Activated naive CD4-positive, alpha-beta T cell (primary cell): ENCODE measurements around the gene TAF4.
A peak's percentile ranks its signal among the peaks of the same experiment; 100 is the strongest.

ENCODE experiments used
- DNase-seq, 4 experiments: peaks; one replicate each; lab custom pipeline; 2025; lab: John Stamatoyannopoulos, UW

Gene TAF4

GRCh38 chr20:62021793-62022385 is 43.8 kb downstream of the TAF4 start:
- no peak for DNase-seq

GRCh38 chr20:62020935-62021701 is 44.6 kb downstream of the TAF4 start:
- DNase-seq, result no peak

GRCh38 chr20:62019881-62020492 is 45.7 kb downstream of the TAF4 start:
- no peak for DNase-seq

- no peak for DNase-seq
Measured at GRCh38 chr20:62019144-62019805, 46.4 kb downstream of the TAF4 start.

GRCh38 chr20:62018437-62019143 is 47.1 kb downstream of the TAF4 start:
- DNase-seq, result no peak

- no peak for DNase-seq
Measured at GRCh38 chr20:62015540-62016288, 50.0 kb downstream of the TAF4 start.

- no peak for DNase-seq
Measured at GRCh38 chr20:62014889-62015537, 50.7 kb downstream of the TAF4 start.

GRCh38 chr20:62014488-62014775 is 51.2 kb downstream of the TAF4 start:
- no peak for DNase-seq

- no peak for DNase-seq
Measured at GRCh38 chr20:62012631-62013030, 53.0 kb downstream of the TAF4 start.

- no peak for DNase-seq
Measured at GRCh38 chr20:62011938-62012534, 53.6 kb downstream of the TAF4 start.

GRCh38 chr20:62011403-62011790 is 54.3 kb downstream of the TAF4 start:
- DNase-seq, result no peak

- peak in 2 of 4 experiments; percentile 30 to 44 for DNase-seq
Measured at GRCh38 chr20:62010551-62011402, 54.9 kb downstream of the TAF4 start.

- no peak for DNase-seq
Measured at GRCh38 chr20:62009869-62010445, 55.7 kb downstream of the TAF4 start.

- DNase-seq, result no peak
Measured at GRCh38 chr20:62009322-62009721, 56.4 kb downstream of the TAF4 start.

GRCh38 chr20:62008643-62009183 is 57.0 kb downstream of the TAF4 start:
- no peak for DNase-seq

- DNase-seq, result no peak
Measured at GRCh38 chr20:62007127-62007647, 58.5 kb downstream of the TAF4 start.

GRCh38 chr20:62006482-62006881 is 59.2 kb downstream of the TAF4 start:
- no peak for DNase-seq

GRCh38 chr20:62004614-62005013 is 61.1 kb downstream of the TAF4 start:
- DNase-seq, result no peak
